Peyer's patch (tissue), 4 donors: ENCODE results near the gene LRRC30. TPM values are rescaled to one million over a fixed set of nuclear protein-coding genes. Genes with fewer than 3 reads are reported as not detected.

Source experiments
- DNase-seq, 3 donors: peaks; one replicate each; pipeline ENCODE4 v3.0.0-alpha.2; 2017 to 2019
- H3K27ac ChIP-seq, 4 donors: fragments of 200-600 bp; sonication (generic); one replicate each; pipeline ENCODE4 v1.5.1; 2016 to 2019
- H3K27me3 ChIP-seq, 2 donors: fragments of 200-600 bp; sonication (generic); one replicate each; pipeline ENCODE4 v1.5.1; 2019
- H3K36me3 ChIP-seq, 3 donors: fragments of 200-600 bp; sonication (generic); one replicate each; pipeline ENCODE4 v1.5.1; 2016 to 2019
- H3K4me1 ChIP-seq, 4 donors: fragments of 200-600 bp; sonication (generic); one replicate each; pipeline ENCODE4 v1.5.1; 2016 to 2019
- H3K4me3 ChIP-seq, 4 donors: fragments of 200-600 bp; sonication (generic); 1 replicate in 3 of 4; 2 replicates in 1 of 4; pipeline ENCODE4 v1.5.1; 2016 to 2019; ENCODE audit warnings: mild to moderate bottlenecking in 1 of 4
- H3K9me3 ChIP-seq, 4 donors: fragments of 200-600 bp; sonication (generic); one replicate each; pipeline ENCODE4 v1.5.1; 2016 to 2019; ENCODE audit warnings: mild to moderate bottlenecking in 1 of 4
- POLR2A ChIP-seq, 2 donors: fragments of 450-650 bp; IDR thresholded peaks; one replicate each; pipeline ENCODE4 v1.5.1; 2017; ENCODE audit warnings: antibody characterized with exemption in 2 of 2, mild to moderate bottlenecking in 2 of 2, moderate library complexity in 2 of 2
- total RNA-seq, 4 donors: library from RNA; depleted of rRNA; stranded (reverse); fragments of >200 nt; gene quantifications; one replicate each; pipeline ENCODE4 v1.1.0, GENCODE V29; 2016
- TF ChIP-seq, protein P1 (sequence below), 6 experiments: fragments of 450-650 bp in 4 of 6; fragments of 200-600 bp in 2 of 6; sonication (generic) in 1 of 6; IDR thresholded peaks; one replicate each; pipeline ENCODE4 v1.5.1; 2017 to 2019; ENCODE audit warnings: antibody characterized with exemption in 6 of 6, mild to moderate bottlenecking in 3 of 6, moderate library complexity in 1 of 6

LRRC30 gene
- total RNA-seq, 4 donors from 2014 or later, result not detected

DNA sequence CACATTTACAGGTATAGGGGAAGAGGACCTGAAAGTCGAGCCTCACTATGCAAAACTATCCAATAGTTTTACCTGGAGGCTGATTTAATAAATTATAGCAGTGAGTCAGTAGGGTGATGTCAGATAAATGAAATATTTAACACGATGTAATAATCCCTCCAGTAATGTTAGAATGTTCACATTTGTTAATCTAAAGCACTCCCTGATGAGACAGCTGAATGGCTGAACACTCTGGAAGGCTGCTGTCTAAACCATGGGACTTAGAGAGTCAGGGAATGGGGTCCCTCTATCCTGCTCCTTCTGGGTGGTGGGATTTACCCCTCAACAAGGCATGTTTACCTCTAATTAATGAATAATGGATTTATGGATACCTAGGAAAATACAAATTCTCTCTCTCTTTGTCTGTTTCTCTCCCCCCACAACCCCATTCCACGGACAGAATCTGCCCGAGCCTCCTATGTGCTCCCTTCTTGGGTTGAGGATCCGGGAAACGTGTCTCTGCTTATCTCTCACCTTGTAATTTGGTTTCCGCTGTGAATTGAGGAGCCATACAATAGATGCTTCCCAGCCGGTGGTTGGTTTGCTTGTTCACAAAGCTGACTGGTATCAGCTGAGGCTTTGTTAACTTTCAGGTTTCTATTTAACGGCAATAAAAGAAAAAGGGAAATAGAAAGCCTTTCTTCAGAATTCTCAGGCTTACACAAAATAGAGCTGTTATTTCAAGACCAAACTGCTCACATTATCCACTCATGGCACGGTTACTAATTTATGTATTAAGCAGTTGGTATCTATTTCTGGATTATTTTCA is 25.9 kb downstream of the LRRC30 start:
- TF ChIP-seq POLR2A (IDR thresholded peaks at IDR 0.05), result no peak
- TF ChIP-seq, protein P1, sequence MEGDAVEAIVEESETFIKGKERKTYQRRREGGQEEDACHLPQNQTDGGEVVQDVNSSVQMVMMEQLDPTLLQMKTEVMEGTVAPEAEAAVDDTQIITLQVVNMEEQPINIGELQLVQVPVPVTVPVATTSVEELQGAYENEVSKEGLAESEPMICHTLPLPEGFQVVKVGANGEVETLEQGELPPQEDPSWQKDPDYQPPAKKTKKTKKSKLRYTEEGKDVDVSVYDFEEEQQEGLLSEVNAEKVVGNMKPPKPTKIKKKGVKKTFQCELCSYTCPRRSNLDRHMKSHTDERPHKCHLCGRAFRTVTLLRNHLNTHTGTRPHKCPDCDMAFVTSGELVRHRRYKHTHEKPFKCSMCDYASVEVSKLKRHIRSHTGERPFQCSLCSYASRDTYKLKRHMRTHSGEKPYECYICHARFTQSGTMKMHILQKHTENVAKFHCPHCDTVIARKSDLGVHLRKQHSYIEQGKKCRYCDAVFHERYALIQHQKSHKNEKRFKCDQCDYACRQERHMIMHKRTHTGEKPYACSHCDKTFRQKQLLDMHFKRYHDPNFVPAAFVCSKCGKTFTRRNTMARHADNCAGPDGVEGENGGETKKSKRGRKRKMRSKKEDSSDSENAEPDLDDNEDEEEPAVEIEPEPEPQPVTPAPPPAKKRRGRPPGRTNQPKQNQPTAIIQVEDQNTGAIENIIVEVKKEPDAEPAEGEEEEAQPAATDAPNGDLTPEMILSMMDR (IDR thresholded peaks at IDR 0.05), result no peak
- H3K27ac ChIP-seq, result no peak overlapping the region
- DNase-seq, result no peak
- H3K4me1 ChIP-seq, result no peaks in the 10 kb centered on the region
- H3K36me3 ChIP-seq, result no peaks in the 10 kb centered on the region
- no peaks in the 10 kb centered on the region for H3K9me3 ChIP-seq
- H3K27me3 ChIP-seq, result no peaks in the 10 kb centered on the region
- H3K4me3 ChIP-seq, result no peak overlapping the region

DNA sequence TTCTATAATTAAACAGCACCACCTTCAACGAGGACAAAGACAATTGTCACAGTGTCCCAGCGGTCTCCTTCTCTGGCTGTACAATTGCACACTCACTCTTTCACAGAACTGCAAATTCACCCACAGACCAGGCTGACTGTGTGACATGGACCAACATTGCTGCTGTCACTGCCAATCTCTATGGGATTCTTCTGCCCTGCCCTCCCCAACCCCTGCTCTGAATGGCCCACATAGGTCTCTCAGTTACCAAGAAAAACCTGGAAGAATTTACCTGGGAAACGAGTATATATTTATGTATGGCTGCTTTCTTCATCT is 26.5 kb downstream of the LRRC30 start:
- Histone ChIP-seq H3K4me1 (no peaks in the 10 kb centered on the region), H3K27ac (no peak overlapping the region), H3K9me3 (no peaks in the 10 kb centered on the region), H3K36me3 (no peaks in the 10 kb centered on the region), H3K4me3 (no peak overlapping the region), H3K27me3 (no peaks in the 10 kb centered on the region)
- no peak for TF ChIP-seq POLR2A (IDR thresholded peaks at IDR 0.05)
- TF ChIP-seq, protein P1 (IDR thresholded peaks at IDR 0.05), result no peak
- DNase-seq, result no peak

DNA sequence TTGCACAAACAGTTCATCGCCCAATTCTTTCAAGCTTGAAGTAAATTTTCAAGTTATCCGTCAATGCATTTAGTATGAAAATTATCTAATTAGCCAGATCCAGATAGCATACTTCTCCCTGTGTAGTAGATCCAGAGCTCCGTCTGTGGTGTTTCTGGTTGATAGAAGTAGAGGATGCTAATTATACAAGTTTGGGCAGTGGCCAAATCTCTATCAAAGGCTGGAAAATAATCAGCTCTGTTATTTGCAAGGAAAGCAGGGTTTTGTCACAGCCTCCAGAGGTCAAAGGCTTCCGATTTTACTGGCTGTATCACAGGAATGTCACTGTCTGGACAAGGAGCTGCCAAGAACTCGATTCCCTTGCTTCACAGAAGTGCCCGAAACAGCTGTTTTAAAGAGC is 28.6 kb downstream of the LRRC30 start:
- no peaks in the 10 kb centered on the region for H3K27me3 ChIP-seq
- H3K27ac ChIP-seq, result no peak overlapping the region
- H3K36me3 ChIP-seq, result no peaks in the 10 kb centered on the region
- no peak overlapping the region for H3K4me3 ChIP-seq
- TF ChIP-seq, protein P1 (IDR thresholded peaks at IDR 0.05), result no peak
- no peak for TF ChIP-seq POLR2A (IDR thresholded peaks at IDR 0.05)
- H3K9me3 ChIP-seq, result no peaks in the 10 kb centered on the region
- H3K4me1 ChIP-seq, result no peaks in the 10 kb centered on the region
- no peak for DNase-seq

DNA sequence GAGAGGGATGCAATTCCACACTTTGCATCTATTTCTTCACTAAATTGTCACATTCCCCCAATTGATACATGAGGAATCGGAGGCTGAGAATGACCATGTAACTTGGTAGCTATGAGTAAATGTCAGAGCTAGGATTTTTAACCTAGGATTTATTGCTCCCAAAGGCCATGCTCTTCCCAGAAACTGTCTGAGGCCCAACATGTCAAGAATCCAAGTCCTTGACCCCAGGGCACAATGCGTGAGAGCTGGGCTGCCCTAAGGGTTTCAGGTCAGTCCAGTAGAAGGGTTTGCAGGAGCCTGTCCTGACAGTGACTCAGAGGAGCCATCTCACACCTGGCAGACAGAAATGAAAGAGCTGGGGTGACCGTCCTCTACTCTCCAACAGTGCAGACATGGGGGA is 30.3 kb downstream of the LRRC30 start:
- Histone ChIP-seq H3K9me3 (no peaks in the 10 kb centered on the region), H3K4me3 (no peak overlapping the region), H3K36me3 (no peaks in the 10 kb centered on the region), H3K27me3 (no peaks in the 10 kb centered on the region), H3K4me1 (no peaks in the 10 kb centered on the region), H3K27ac (no peak overlapping the region)
- no peak for DNase-seq
- TF ChIP-seq POLR2A (IDR thresholded peaks at IDR 0.05), result no peak
- TF ChIP-seq, protein P1 (IDR thresholded peaks at IDR 0.05), result no peak

DNA sequence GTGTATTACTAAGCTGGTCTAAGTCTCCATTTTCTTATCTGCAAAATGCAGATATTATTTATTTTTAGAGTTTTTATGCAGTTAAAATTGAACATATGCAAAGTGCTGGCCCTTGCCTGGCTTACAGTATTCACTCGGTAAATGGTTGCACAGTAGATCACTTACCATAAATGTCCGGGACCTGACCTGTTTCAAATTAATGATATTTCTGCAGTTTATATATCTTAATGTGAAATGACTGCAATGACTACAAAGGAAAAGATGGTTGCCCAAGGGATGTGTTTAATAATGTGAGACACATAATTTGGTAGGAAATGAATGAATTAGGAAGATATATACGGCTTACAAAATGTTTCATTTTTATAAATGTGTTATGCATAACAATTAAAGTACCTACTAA is 37.1 kb downstream of the LRRC30 start:
- Histone ChIP-seq H3K27ac (no peak overlapping the region), H3K4me3 (no peak overlapping the region), H3K36me3 (no peaks in the 10 kb centered on the region), H3K4me1 (peaks cover 0 to 6% (median 0%) of the 10 kb centered on the region in 4 donors), H3K27me3 (no peaks in the 10 kb centered on the region), H3K9me3 (no peaks in the 10 kb centered on the region)
- TF ChIP-seq, protein P1 (IDR thresholded peaks at IDR 0.05), result no peak
- DNase-seq, result no peak
